KMS-11 (cell line): Measurements from ENCODE around the gene RNF43.

Source experiments
- H2AFZ ChIP-seq: fragments of 200-600 bp; sonication (generic); 2 replicates; pipeline ENCODE4 v1.6.1; 2016; ENCODE audit warnings: antibody characterized with exemption, mixed run types, low read depth
- H3K27ac ChIP-seq: fragments of 200-600 bp; sonication (generic); 2 replicates; pipeline ENCODE4 v1.6.1; 2016; ENCODE audit warnings: mild to moderate bottlenecking, mixed run types
- H3K27me3 ChIP-seq: fragments of 200-600 bp; sonication (generic); 2 replicates; pipeline ENCODE4 v1.6.1; 2017; ENCODE audit warnings: mild to moderate bottlenecking, low read depth, mixed run types, moderate library complexity; ENCODE audit not compliant: insufficient read depth
- H3K36me3 ChIP-seq: fragments of 200-600 bp; sonication (generic); 2 replicates; pipeline ENCODE4 v1.6.1; 2017; ENCODE audit warnings: mild to moderate bottlenecking, mixed run types; ENCODE audit not compliant: insufficient read depth
- H3K4me1 ChIP-seq: fragments of 200-600 bp; sonication (generic); 2 replicates; pipeline ENCODE4 v1.6.1; 2016; ENCODE audit warnings: mild to moderate bottlenecking, low read depth, mixed run types; ENCODE audit not compliant: poor library complexity, severe bottlenecking
- H3K4me2 ChIP-seq: fragments of 200-600 bp; sonication (generic); 2 replicates; pipeline ENCODE4 v1.7.0; 2016; ENCODE audit warnings: mild to moderate bottlenecking, mixed run types
- H3K4me3 ChIP-seq: fragments of 200-600 bp; sonication (generic); IDR thresholded peaks from 2 replicates; pipeline ENCODE4 v1.6.1; 2017; ENCODE audit warnings: low read depth, low read length, mixed read lengths; ENCODE audit not compliant: insufficient read depth
- H3K79me2 ChIP-seq: fragments of 200-600 bp; sonication (generic); 2 replicates; pipeline ENCODE4 v1.6.1; 2016; ENCODE audit warnings: low read depth, mixed run types; ENCODE audit not compliant: insufficient read depth
- H3K9ac ChIP-seq: fragments of 200-600 bp; sonication (generic); 2 replicates; pipeline ENCODE4 v1.6.1; 2016; ENCODE audit warnings: mild to moderate bottlenecking, mixed run types
- H4K20me1 ChIP-seq: fragments of 200-600 bp; sonication (generic); 2 replicates; pipeline ENCODE4 v1.6.1; 2016; ENCODE audit warnings: mild to moderate bottlenecking, mixed run types; ENCODE audit not compliant: insufficient read depth
- CTCF ChIP-seq: fragments of 200-600 bp; sonication (generic); conservative IDR thresholded peaks from 2 replicates; pipeline ENCODE4 v1.6.1; 2017; ENCODE audit warnings: low read depth, mild to moderate bottlenecking, antibody characterized with exemption, low read length, moderate library complexity, mixed read lengths

RNF43 gene

GRCh38 chr17:58412064-58412703, 5.2 kb downstream of the RNF43 start:
- H3K27ac ChIP-seq: no peak overlapping the region
- H2AFZ ChIP-seq: no peak overlapping the region
- H3K9ac ChIP-seq: no peak overlapping the region
- peaks cover 18% of the 10 kb centered on the region for H3K4me1 ChIP-seq
- no peaks in the 10 kb centered on the region for H4K20me1 ChIP-seq
- H3K36me3 ChIP-seq: no peaks in the 10 kb centered on the region
- no peaks in the 10 kb centered on the region for H3K27me3 ChIP-seq
- TF ChIP-seq CTCF: no peak
- H3K4me3 ChIP-seq: no peak overlapping the region
- H3K4me2 ChIP-seq: no peak overlapping the region
- no peaks in the 10 kb centered on the region for H3K79me2 ChIP-seq

- no peaks in the 10 kb centered on the region for H3K27me3 ChIP-seq
These were observed 5.9 kb downstream of the RNF43 start for GRCh38 chr17:58411408-58411894.

GRCh38 chr17:58410714-58411407, 6.5 kb downstream of the RNF43 start:
- H3K4me3 ChIP-seq: no peak overlapping the region

More at GRCh38 chr17:58411408-58411894, 5.9 kb downstream of the RNF43 start:
- no peaks in the 10 kb centered on the region for H3K36me3 ChIP-seq
- H3K27ac ChIP-seq: no peak overlapping the region
- H2AFZ ChIP-seq: no peak overlapping the region
- no peak overlapping the region for H3K4me3 ChIP-seq
- H3K9ac ChIP-seq: no peak overlapping the region
- no peaks in the 10 kb centered on the region for H3K79me2 ChIP-seq
- H4K20me1 ChIP-seq: no peaks in the 10 kb centered on the region
- no peak overlapping the region for H3K4me2 ChIP-seq
- H3K4me1 ChIP-seq: peaks cover 12% of the 10 kb centered on the region
- no peak for TF ChIP-seq CTCF

GRCh38 chr17:58409432-58409831, 7.9 kb downstream of the RNF43 start:
- Histone ChIP-seq H3K4me1 (peaks cover 12% of the 10 kb centered on the region), H3K27me3 (no peaks in the 10 kb centered on the region), H2AFZ (no peak overlapping the region), H3K27ac (no peak overlapping the region), H3K36me3 (no peaks in the 10 kb centered on the region), H4K20me1 (no peaks in the 10 kb centered on the region), H3K4me3 (no peak overlapping the region), H3K9ac (no peak overlapping the region), H3K79me2 (no peaks in the 10 kb centered on the region), H3K4me2 (no peak overlapping the region)
- no peak for TF ChIP-seq CTCF

More at GRCh38 chr17:58410714-58411407, 6.5 kb downstream of the RNF43 start:
- Histone ChIP-seq H3K79me2 (no peaks in the 10 kb centered on the region), H3K36me3 (no peaks in the 10 kb centered on the region), H2AFZ (no peak overlapping the region), H4K20me1 (no peaks in the 10 kb centered on the region), H3K4me1 (peaks cover 12% of the 10 kb centered on the region), H3K27ac (no peak overlapping the region), H3K4me2 (no peak overlapping the region), H3K27me3 (no peaks in the 10 kb centered on the region), H3K9ac (no peak overlapping the region)
- no peak for TF ChIP-seq CTCF
